Esophagus muscularis mucosa (tissue), 4 donors: ENCODE measurements around the gene SPON1. TPM values are rescaled to one million over a fixed set of nuclear protein-coding genes. Genes with fewer than 3 reads are reported as not detected.

Experiments used
- DNase-seq: peaks from one replicate; pipeline ENCODE4 v3.0.0-alpha.2; 2017; ENCODE audit errors: extremely low spot score
- H3K27ac ChIP-seq, 4 donors: fragments of 200-600 bp; sonication (generic); replicated peaks in 1 of 4; 1 replicate in 3 of 4; 2 replicates in 1 of 4; pipeline ENCODE4 v1.5.1; 2016 to 2019; ENCODE audit warnings: mild to moderate bottlenecking in 1 of 4
- H3K27me3 ChIP-seq, 4 donors: fragments of 200-600 bp; sonication (generic); one replicate each; pipeline versions ENCODE4 v1.5.1 to v1.6.0; 2016 to 2019
- H3K36me3 ChIP-seq, 4 donors: fragments of 200-600 bp; sonication (generic); one replicate each; pipeline ENCODE4 v1.5.1; 2016 to 2019
- H3K4me1 ChIP-seq, 4 donors: fragments of 200-600 bp; sonication (generic); one replicate each; pipeline ENCODE4 v1.5.1; 2016 to 2019
- H3K4me3 ChIP-seq, 4 donors: fragments of 200-600 bp; sonication (generic); 1 replicate in 2 of 4; 2 replicates in 2 of 4; pipeline ENCODE4 v1.5.1; 2016 to 2019; ENCODE audit warnings: mild to moderate bottlenecking in 4 of 4, moderate library complexity in 1 of 4
- H3K9me3 ChIP-seq, 4 donors: fragments of 200-600 bp; sonication (generic); 1 replicate in 3 of 4; 2 replicates in 1 of 4; pipeline ENCODE4 v1.5.1; 2016 to 2019
- EP300 ChIP-seq: sonication (generic); formaldehyde crosslinking; IDR thresholded peaks from one replicate; pipeline ENCODE4 v1.6.1; 2017; ENCODE audit warnings: antibody characterized with exemption
- POLR2A ChIP-seq: fragments of 450-650 bp; IDR thresholded peaks from one replicate; pipeline ENCODE4 v1.6.1; 2017; ENCODE audit warnings: antibody characterized with exemption, moderate library complexity, mild to moderate bottlenecking, low read depth
- POLR2AphosphoS5 ChIP-seq, 2 donors: sonication (generic); formaldehyde crosslinking; IDR thresholded peaks; one replicate each; pipeline ENCODE4 v1.6.1; 2017; ENCODE audit warnings: antibody characterized with exemption in 2 of 2
- WGBS: methylation state at CpG from one replicate; pipeline ENCODE4 v1.1.5; 2018; 5-methylcytosine and 5-hydroxymethylcytosine counted together
- intact Hi-C: fragments of 100-400 bp; cut with DNase I; formaldehyde crosslinking; loops from one replicate; pipeline ENCODE4 v1.15.1; 2023
- total RNA-seq, 4 donors: library from RNA; depleted of rRNA; stranded (reverse); fragments of >200 nt; gene quantifications; one replicate each; pipeline versions ENCODE4 v1.1.0 to v1.2.1, GENCODE V29; 2016
- TF ChIP-seq, protein P1 (sequence below), 3 experiments: fragments of 200-600 bp in 2 of 3; fragments of 450-650 bp in 1 of 3; sonication (generic) in 2 of 3; IDR thresholded peaks; one replicate each; pipeline ENCODE4 v1.5.1; 2017 to 2019; ENCODE audit warnings: antibody characterized with exemption in 3 of 3, mild to moderate bottlenecking in 2 of 3, moderate library complexity in 1 of 3

Gene SPON1
- total RNA-seq, 4 donors from 2014 or later: 12.5 to 25.2 (median 19.2) TPM

- Histone ChIP-seq H3K4me1 (peaks cover 0 to 15% (median 8%) of the 10 kb centered on the region in 4 donors), H3K36me3 (no peaks in the 10 kb centered on the region), H3K4me3 (no peak overlapping the region), H3K27ac (no peak overlapping the region), H3K27me3 (peaks cover 0 to 22% (median 0%) of the 10 kb centered on the region in 4 donors), H3K9me3 (no peaks in the 10 kb centered on the region)
- TF ChIP-seq POLR2A (no peak), POLR2AphosphoS5 (IDR thresholded peaks at IDR 0.05) (no peak), EP300 (no peak)
- TF ChIP-seq, protein P1, sequence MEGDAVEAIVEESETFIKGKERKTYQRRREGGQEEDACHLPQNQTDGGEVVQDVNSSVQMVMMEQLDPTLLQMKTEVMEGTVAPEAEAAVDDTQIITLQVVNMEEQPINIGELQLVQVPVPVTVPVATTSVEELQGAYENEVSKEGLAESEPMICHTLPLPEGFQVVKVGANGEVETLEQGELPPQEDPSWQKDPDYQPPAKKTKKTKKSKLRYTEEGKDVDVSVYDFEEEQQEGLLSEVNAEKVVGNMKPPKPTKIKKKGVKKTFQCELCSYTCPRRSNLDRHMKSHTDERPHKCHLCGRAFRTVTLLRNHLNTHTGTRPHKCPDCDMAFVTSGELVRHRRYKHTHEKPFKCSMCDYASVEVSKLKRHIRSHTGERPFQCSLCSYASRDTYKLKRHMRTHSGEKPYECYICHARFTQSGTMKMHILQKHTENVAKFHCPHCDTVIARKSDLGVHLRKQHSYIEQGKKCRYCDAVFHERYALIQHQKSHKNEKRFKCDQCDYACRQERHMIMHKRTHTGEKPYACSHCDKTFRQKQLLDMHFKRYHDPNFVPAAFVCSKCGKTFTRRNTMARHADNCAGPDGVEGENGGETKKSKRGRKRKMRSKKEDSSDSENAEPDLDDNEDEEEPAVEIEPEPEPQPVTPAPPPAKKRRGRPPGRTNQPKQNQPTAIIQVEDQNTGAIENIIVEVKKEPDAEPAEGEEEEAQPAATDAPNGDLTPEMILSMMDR (IDR thresholded peaks at IDR 0.05): no peak
- 68% methylated on average over 38 of the region's 38 CpGs for WGBS
- intact Hi-C loops: no loop called here
- peak; percentile 57 for DNase-seq
Measured at GRCh38 chr11:14259186-14259784, 296.8 kb downstream of the SPON1 start.

- intact Hi-C loops: no loop called here
- Histone ChIP-seq H3K27ac (no peak overlapping the region), H3K36me3 (peaks cover 0 to under 1% (median 0%) of the 10 kb centered on the region in 4 donors), H3K9me3 (no peaks in the 10 kb centered on the region), H3K4me1 (peaks cover 0 to 15% (median 8%) of the 10 kb centered on the region in 4 donors), H3K27me3 (peaks cover 0 to 22% (median 0%) of the 10 kb centered on the region in 4 donors), H3K4me3 (no peak overlapping the region)
- whole genome bisulfite sequencing: 100% methylated on average over 1 of the region's 1 CpG
- TF ChIP-seq, protein P1 (IDR thresholded peaks at IDR 0.05): no peak
- TF ChIP-seq POLR2A (no peak), EP300 (no peak), POLR2AphosphoS5 (IDR thresholded peaks at IDR 0.05) (no peak)
- peak; percentile 82 for DNase-seq
Measured at GRCh38 chr11:14259878-14260277, 297.4 kb downstream of the SPON1 start.

- 58% methylated on average over 4 of the region's 4 CpGs for WGBS
- no peak overlapping the region for H3K27ac ChIP-seq
- no peaks in the 10 kb centered on the region for H3K9me3 ChIP-seq
- peaks cover 0 to 15% (median 8%) of the 10 kb centered on the region in 4 donors for H3K4me1 ChIP-seq
- H3K4me3 ChIP-seq: no peak overlapping the region
- intact Hi-C loops: no loop called here
- peaks cover 0 to 22% (median 0%) of the 10 kb centered on the region in 4 donors for H3K27me3 ChIP-seq
- peaks cover 0 to 10% (median 5%) of the 10 kb centered on the region in 4 donors for H3K36me3 ChIP-seq
- no peak for DNase-seq
- TF ChIP-seq, protein P1 (IDR thresholded peaks at IDR 0.05): no peak
- TF ChIP-seq POLR2AphosphoS5 (IDR thresholded peaks at IDR 0.05): no peak
- no peak for TF ChIP-seq POLR2A
- no peak for TF ChIP-seq EP300
Measured at GRCh38 chr11:14261066-14261465, 298.5 kb downstream of the SPON1 start.

DNA sequence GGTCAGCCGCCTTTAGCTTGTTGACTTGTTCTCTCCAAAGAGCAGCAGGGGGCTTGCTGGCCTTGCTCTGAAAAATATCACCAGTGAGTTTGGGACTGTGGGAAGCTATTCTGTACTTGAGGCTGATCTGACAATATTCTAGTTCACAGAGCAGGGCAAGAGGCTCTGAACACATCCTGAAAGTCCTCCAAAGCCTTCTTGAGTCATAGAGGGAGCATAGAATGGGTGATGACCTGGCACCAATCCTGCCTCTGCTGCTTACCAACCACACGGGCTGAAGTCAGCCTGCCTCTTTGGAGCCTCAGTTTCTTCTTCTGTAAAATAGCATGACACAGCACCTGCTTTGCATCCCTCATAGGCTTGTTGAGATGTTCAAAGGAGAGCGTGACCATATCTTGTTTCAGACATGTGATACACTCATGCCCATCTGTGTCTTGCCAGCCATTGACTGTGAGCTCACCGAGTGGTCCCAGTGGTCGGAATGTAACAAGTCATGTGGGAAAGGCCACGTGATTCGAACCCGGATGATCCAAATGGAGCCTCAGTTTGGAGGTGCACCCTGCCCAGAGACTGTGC, 299.8 kb downstream of the SPON1 start:
- 87% methylated on average over 8 of the region's 8 CpGs for WGBS
- peaks cover 0 to 22% (median 0%) of the 10 kb centered on the region in 4 donors for H3K27me3 ChIP-seq
- peaks cover 0 to 15% (median 8%) of the 10 kb centered on the region in 4 donors for H3K4me1 ChIP-seq
- peaks cover 0 to 11% (median 5%) of the 10 kb centered on the region in 4 donors for H3K36me3 ChIP-seq
- no peak for DNase-seq
- TF ChIP-seq POLR2A: no peak
- no peak for TF ChIP-seq EP300
- TF ChIP-seq, protein P1 (IDR thresholded peaks at IDR 0.05): no peak
- no peak for TF ChIP-seq POLR2AphosphoS5 (IDR thresholded peaks at IDR 0.05)
- no peak overlapping the region for H3K27ac ChIP-seq
- no peaks in the 10 kb centered on the region for H3K9me3 ChIP-seq
- intact Hi-C loops: no loop called here
- no peak overlapping the region for H3K4me3 ChIP-seq
